Right cardiac atrium (tissue), 5 donors: Measurements from ENCODE around the gene CKS2. TPM values are rescaled to one million over a fixed set of nuclear protein-coding genes. Genes with fewer than 3 reads are reported as not detected.
"Not testable (repeated sequence)": the region's sequence is repeated elsewhere in the genome, so short reads cannot be mapped to it uniquely, and the experiment has no call there.

Experiments used
- ATAC-seq, 2 donors: fragments of 200-7000 bp; cut with Tn5 transposase; one replicate each; pipeline versions ENCODE4 v1.8.0 to v1.9.1; 2020; ENCODE audit warnings: moderate library complexity in 2 of 2, mild to moderate bottlenecking in 1 of 2
- DNase-seq, 3 donors: peaks; one replicate each; pipeline ENCODE4 v3.0.0-alpha.2; 2020
- H3K27ac ChIP-seq: one replicate; pipeline ENCODE4 v1.5.1; 2013; ENCODE audit warnings: mild to moderate bottlenecking, low read length, control low read depth, moderate library complexity
- H3K27me3 ChIP-seq: one replicate; pipeline ENCODE4 v1.6.1; 2013; ENCODE audit not compliant: control insufficient read depth, insufficient read depth
- H3K4me1 ChIP-seq: one replicate; pipeline ENCODE4 v1.6.1; 2013; ENCODE audit warnings: low read length; ENCODE audit not compliant: control insufficient read depth, insufficient read depth
- H3K4me3 ChIP-seq: one replicate; pipeline ENCODE4 v1.5.1; 2013; ENCODE audit warnings: low read length, control low read depth
- H3K9me3 ChIP-seq: one replicate; pipeline ENCODE4 v1.6.1; 2013; ENCODE audit warnings: low read length; ENCODE audit not compliant: control insufficient read depth
- WGBS: extraction: QIAGEN DNeasy Blood & Tissue Kit; methylation state at CpG from one replicate; pipeline ENCODE4 v1.1.7; 2013; 5-methylcytosine and 5-hydroxymethylcytosine counted together
- intact Hi-C, 4 donors: fragments of 100-400 bp; cut with DNase I; formaldehyde crosslinking; loops; one replicate each; pipeline versions ENCODE4 v1.11.0 to v1.14.0; 2022 to 2023
- polyA plus RNA-seq: library from polyadenylated mRNA; stranded (reverse); fragments of 200-250 nt; gene quantifications from one replicate; pipeline ENCODE4 v1.2.3, GENCODE V29; 2013
- total RNA-seq, 4 donors: library from RNA; stranded (reverse); fragmentation: NEBNext Ultra II Directional; extraction: Animal tissue kit (Norgen Biotek cat#: 25700); gene quantifications; one replicate each; pipeline ENCODE4 v1.2.1, GENCODE V29; 2021
- donor health status: healthy with polysubstance abuse.
- donor health status: DM: no; HTN: yes; CAD: no.
- donor health status: DM: no; HTN: no; CAD: no.
- donor health status: DM: no; HTN: yes; CAD: no; lungs with severe emphysema.
- donor health status: DM: yes; HTN: yes; CAD: no.

Gene CKS2
- total and polyA plus RNA-seq, 5 donors = 2.8 to 11.7 (median 5.3) TPM

DNA sequence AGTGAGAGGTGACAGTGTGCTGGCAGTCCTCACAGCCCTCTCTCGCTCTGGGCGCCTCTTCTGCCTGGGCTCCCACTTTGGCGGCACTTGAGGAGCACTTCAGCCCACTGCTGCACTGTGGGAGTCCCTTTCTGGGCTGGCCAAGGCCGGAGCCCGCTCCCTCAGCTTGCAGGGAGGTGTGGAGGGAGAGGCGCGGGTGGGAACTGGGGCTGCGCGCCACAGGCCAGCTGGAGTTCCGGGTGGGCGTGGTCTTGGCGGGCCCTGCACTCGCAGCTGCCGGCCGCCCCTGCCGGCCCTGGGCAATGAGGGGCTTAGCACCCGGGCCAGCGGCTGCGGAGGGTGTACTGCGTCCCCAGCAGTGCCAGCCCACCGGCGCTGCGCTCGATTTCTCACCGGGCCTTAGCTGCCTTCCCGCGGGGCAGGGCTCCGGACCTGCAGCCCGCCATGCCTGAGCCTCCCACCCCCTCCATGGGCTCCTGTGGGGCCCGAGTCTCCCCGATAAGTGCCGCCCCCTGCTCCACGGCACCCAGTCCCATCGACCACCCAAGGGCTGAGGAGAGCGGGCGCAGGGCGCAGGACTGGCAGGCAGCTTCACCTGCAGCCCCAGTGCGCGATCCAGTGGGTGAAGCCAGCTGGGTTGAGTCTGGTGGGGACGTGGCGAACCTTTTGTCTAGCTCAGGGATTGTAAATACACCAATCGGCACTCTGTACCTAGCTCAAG is 28.6 kb upstream of the CKS2 start:
- ATAC-seq (peak; percentile 72), DNase-seq (peak; percentile 51 to 81 (median 75))
- 60% methylated on average over 42 of the region's 42 CpGs for WGBS
- H3K27ac ChIP-seq, H3K4me1 ChIP-seq, H3K9me3 ChIP-seq, H3K27me3 ChIP-seq, intact Hi-C loops: not testable (repeated sequence)
- H3K4me3 ChIP-seq = peak overlapping the region; percentile 6

DNA sequence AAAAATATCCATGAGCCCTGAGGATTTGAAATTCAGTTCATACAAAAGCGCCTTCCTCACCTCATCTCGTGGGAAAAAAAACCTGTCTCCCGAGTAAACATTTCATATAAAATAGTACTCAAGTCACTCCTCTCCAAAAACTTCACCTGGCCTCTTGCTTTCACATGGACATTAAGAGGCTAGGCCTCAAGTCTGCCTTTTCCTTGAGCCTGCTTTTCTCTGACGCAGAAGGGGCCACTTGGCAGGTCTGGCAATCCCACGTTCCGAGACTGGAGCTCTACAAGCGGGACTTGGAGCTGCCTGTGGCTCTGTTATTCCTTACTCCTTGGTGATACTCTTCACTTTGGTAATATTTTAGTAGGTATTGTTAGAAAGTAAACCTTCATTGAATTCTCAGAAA is 26.9 kb upstream of the CKS2 start:
- Histone ChIP-seq H3K9me3 (no peaks in the 10 kb centered on the region), H3K4me3 (no peak overlapping the region), H3K27me3 (no peaks in the 10 kb centered on the region), H3K27ac (no peak overlapping the region), H3K4me1 (no peaks in the 10 kb centered on the region)
- ATAC-seq (no peak), DNase-seq (no peak)
- 94% methylated on average over 7 of the region's 7 CpGs for WGBS
- intact Hi-C loops = no loop called here

DNA sequence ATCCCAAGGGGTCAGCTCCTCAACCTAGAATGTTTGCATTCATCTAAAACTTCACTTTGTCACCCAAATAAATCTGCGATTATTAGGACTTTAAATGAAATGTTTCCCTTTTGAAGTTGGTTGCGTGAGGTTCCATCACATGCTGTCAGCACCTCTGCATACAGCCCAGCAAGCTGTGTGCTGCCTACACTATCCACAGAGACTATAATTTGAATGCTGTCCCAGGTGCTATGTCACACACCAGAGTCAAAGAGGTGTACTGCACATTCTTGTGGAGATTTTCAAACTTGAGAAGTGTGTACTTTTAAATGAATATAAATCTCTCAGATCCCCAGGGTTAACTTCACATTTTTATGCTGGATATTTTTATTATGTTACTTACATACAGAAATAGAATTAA is 19.3 kb upstream of the CKS2 start:
- Histone ChIP-seq H3K4me3 (no peak overlapping the region), H3K27me3 (no peaks in the 10 kb centered on the region), H3K9me3 (no peaks in the 10 kb centered on the region), H3K4me1 (no peaks in the 10 kb centered on the region), H3K27ac (no peak overlapping the region)
- ATAC-seq (no peak), DNase-seq (no peak)
- intact Hi-C loops = no loop called here
- 81% methylated on average over 2 of the region's 2 CpGs for WGBS

DNA sequence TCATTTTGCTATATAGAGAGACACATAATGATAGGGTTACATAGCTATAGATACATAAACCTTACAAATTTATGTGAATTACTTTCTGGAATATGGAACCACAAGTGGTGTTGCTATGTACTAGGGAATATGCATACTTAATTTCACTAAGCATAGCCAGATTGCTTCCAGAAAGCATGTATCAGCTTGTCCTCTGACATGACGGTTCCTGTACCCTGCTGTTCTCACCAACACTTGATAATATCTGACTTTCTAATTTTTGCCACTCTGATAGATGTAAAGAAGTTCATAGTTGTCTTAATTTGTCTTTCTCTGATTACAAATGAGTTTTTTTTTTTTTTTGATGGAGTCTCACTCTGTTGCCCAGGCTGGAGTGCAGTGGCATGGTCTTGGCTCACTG is 18.0 kb upstream of the CKS2 start:
- Histone ChIP-seq H3K4me3 (no peak overlapping the region), H3K27ac (no peak overlapping the region), H3K9me3 (no peaks in the 10 kb centered on the region), H3K27me3 (no peaks in the 10 kb centered on the region), H3K4me1 (no peaks in the 10 kb centered on the region)
- no peak for DNase-seq
- ATAC-seq = no peak
- 91% methylated on average over 1 of the region's 1 CpG for WGBS
- intact Hi-C loops = no loop called here

DNA sequence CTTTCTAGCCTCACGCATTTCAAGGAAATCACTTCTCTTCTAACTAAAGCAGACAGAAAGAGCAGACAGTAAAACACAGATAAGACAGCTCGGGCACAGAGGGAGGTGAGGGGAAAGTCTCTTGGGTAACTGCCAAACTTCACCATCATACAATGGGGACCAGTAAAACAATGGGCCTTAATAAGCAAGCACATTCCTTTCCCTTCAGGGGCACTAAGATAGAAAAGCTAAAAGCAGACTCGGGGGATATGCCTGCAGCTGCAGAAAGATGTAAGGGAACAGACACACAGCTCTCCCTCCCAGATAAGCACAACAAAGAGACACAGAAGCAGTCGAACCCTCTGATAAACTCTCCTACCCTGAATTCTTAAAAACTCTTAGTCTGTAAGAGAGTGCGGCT is 15.6 kb upstream of the CKS2 start:
- Histone ChIP-seq H3K27me3 (no peaks in the 10 kb centered on the region), H3K9me3 (no peaks in the 10 kb centered on the region), H3K27ac (no peak overlapping the region), H3K4me1 (no peaks in the 10 kb centered on the region), H3K4me3 (no peak overlapping the region)
- intact Hi-C loops = no loop called here
- ATAC-seq = no peak
- no peak for DNase-seq
- WGBS = 35% methylated on average over 5 of the region's 5 CpGs

DNA sequence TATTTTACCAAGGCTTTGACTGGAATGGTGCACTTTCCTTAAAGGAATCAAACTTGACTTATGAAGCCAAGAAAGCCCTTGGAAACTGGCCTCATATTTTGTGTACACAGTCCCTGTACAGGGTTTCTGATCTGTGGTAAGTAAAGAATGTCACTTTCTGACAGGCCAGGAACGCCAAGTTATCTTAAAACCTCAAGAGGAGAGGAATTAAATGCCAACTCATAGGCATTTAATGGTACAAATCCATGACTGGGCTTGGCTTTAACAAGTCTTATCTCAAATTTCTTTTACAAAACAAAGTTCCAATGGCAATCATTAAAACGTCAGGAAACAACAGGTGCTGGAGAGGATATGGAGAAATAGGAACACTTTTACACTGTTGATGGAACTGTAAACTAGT is 9.0 kb upstream of the CKS2 start:
- H3K27me3 ChIP-seq, H3K9me3 ChIP-seq, H3K4me1 ChIP-seq, intact Hi-C loops, H3K27ac ChIP-seq, H3K4me3 ChIP-seq, DNase-seq, ATAC-seq: not testable (repeated sequence)
- WGBS = 61% methylated on average over 2 of the region's 2 CpGs

DNA sequence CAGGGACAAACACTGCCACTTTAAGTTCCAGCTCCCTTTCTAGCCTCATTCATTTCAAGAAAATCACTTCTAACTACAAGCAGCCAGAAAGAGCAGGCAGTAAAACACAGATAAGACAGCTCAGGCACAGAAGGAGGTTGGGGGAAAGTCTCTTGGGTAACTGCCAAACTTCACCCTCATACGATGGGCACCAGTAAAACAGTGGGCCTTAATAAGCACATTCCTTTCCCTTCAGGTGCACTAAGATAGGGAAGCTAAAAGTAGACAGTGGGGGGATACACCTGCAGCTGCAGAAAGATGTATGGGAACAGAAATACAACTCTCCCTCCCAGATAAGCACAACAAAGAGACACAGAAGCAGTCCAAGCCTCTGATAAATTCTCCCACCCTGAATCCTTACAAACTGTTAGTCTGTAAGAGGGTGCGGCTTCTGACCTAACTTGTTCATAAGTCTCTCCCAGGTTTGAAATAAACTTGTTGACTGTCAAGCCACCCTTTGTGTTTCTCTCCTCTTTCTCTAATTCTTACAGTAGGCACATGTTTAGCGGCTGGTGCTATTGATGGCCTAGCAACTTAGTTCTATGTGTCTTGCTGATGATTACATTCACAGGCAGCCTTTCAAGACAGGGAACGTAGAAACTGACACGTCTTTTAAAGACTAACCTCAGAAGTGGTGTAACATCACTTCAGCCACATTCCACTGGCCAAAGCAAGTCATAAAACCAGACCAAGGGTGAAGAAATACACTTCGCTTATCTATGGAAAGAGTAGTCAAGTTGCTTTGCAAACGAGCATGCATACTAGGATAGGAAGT is 6.8 kb upstream of the CKS2 start:
- 86% methylated on average over 7 of the region's 7 CpGs for WGBS
- H3K9me3 ChIP-seq = no peaks in the 10 kb centered on the region
- no peak for DNase-seq
- H3K4me3 ChIP-seq = no peak overlapping the region
- H3K4me1 ChIP-seq = no peaks in the 10 kb centered on the region
- ATAC-seq = no peak
- H3K27ac ChIP-seq = no peak overlapping the region
- intact Hi-C loops = no loop called here
- H3K27me3 ChIP-seq = no peaks in the 10 kb centered on the region

DNA sequence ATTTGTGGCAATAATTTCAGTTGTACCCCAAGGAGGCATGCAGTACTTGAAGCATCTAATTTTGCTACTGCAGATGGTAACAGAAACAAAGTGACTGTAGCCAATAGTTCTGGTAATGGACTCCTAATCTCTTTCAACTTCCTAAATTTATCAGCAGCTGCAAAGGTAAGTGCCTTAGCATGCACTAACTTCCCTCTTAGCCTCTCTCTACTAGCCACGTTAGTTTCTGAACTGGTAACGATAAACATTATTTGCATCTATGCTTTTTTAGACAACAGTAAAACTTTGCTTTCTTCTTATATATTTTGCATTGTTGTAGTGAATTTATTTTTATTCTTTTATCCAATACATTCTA is 6.2 kb upstream of the CKS2 start:
- no peaks in the 10 kb centered on the region for H3K27me3 ChIP-seq
- DNase-seq (no peak), ATAC-seq (no peak)
- no peak overlapping the region for H3K4me3 ChIP-seq
- H3K9me3 ChIP-seq = no peaks in the 10 kb centered on the region
- intact Hi-C loops = no loop called here
- WGBS = 95% methylated on average over 2 of the region's 2 CpGs
- H3K4me1 ChIP-seq = peaks cover 1% of the 10 kb centered on the region
- H3K27ac ChIP-seq = no peak overlapping the region

DNA sequence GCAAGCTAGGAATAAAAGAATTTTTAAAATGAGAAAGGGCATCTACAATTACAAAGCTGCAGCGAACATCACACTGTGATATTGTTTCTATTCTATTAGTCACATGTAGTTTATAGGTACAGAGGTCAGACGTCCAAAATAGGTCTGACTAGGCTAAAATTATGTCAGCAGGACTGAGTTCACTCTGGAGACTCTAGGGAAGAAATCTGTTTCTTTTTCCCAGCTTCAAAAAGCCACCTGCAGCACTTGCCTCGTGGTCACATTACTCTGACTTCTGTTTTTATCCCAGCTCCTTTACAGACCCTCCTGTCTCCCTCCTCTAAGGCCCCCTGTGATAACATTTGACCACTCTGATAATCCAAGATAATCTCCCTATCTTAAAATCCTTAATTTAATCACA is 5.1 kb upstream of the CKS2 start:
- WGBS = 77% methylated on average over 3 of the region's 3 CpGs

DNA sequence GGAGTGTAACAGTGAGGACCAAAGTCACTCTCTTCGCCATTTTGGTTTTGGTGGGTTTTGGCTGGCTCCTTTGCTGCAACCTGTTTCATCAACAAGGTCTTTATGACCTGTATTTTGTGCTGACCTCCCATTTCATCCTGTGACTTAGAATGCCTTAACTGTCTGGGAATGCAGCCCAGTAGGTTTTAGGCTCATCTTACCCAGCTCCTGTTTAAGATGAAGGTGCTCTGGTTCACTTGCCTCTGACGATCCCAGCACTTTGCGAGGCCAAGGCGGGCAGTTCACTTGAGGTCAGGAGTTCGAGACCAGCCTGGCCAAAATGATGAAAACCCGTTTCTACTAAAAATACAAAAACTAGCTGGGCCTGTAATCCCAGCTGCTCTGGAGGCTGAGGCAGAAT is 1.8 kb upstream of the CKS2 start:
- 91% methylated on average over 6 of the region's 6 CpGs for WGBS
- intact Hi-C loops = no loop called here
- H3K4me3 ChIP-seq = no peak overlapping the region

More for the DNA sequence above, 5.1 kb upstream of the CKS2 start:
- no peak for DNase-seq
- intact Hi-C loops = no loop called here
- no peaks in the 10 kb centered on the region for H3K27me3 ChIP-seq
- peaks cover 1% of the 10 kb centered on the region for H3K4me1 ChIP-seq
- no peak overlapping the region for H3K4me3 ChIP-seq
- no peaks in the 10 kb centered on the region for H3K9me3 ChIP-seq
- no peak overlapping the region for H3K27ac ChIP-seq
- no peak for ATAC-seq

DNA sequence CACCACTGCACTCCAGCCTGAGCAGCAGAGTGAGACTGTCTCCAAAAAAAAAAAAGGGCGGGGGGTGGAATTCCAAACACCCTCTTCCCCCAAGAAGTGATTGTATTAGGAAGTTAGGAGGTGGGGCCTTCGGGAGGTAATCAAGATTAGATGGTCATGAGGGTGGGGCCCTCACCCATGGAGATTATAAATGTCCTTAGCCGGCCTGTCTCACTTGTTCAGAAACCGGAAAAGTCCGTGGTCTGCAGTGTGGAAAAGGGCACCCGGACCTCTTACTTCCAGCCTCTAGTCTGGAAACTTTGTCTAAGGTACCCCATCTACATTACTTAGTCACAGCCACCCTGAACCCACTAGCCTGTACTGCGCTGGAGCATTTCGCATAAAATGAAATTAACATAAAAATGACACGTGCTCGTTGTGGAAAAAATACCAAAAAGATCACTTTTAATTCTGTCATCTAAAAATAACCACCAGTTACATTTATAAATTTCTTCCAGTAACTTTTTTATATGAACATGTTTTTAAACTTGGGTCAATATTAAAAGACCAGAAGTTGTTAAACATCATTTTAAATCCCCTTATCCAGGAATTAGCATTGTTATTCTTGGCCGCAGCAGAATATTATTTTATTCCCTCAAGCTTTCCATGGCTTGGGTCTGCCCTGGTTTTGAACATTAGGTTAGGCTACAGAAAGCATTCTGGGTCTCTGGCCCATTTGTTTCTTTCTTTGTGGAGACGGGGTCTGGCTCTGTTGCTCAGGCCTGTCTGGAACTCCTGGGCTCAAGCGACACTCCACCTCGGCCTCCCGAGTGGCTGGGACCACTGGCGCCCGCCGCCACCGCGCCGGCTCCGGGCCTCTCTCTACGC is 1.2 kb upstream of the CKS2 start:
- no peaks in the 10 kb centered on the region for H3K9me3 ChIP-seq
- no peaks in the 10 kb centered on the region for H3K27me3 ChIP-seq
- intact Hi-C loops = no loop called here
- peaks cover 1% of the 10 kb centered on the region for H3K4me1 ChIP-seq
- peak in 1 of 2 donors; percentile 38 for ATAC-seq
- peak overlapping the region; percentile 97 for H3K27ac ChIP-seq
- 19% methylated on average over 23 of the region's 23 CpGs for WGBS
- H3K4me3 ChIP-seq = peak overlapping the region; percentile 67
- DNase-seq = peak in 1 of 3 donors; percentile 21

More for the DNA sequence above, 1.8 kb upstream of the CKS2 start:
- no peak overlapping the region for H3K27ac ChIP-seq
- no peak for DNase-seq
- no peak for ATAC-seq
- H3K4me1 ChIP-seq = peaks cover 1% of the 10 kb centered on the region
- H3K9me3 ChIP-seq = no peaks in the 10 kb centered on the region
- H3K27me3 ChIP-seq = no peaks in the 10 kb centered on the region
